Adrenal gland (tissue), 12 donors: ENCODE measurements around the gene DNAJB1. TPM values are rescaled to one million over a fixed set of nuclear protein-coding genes. Genes with fewer than 3 reads are reported as not detected.

Experiments
- DNase-seq, 7 donors: peaks; one replicate each; pipeline ENCODE4 v3.0.0-alpha.2; 2019 to 2020
- H3K27ac ChIP-seq, 5 donors: fragments of 200-600 bp; sonication (generic) in 4 of 5; 1 replicate in 3 of 5; 2 replicates in 2 of 5; pipeline versions ENCODE4 v1.5.1 to v1.8.0; 2016 to 2020; ENCODE audit warnings: mild to moderate bottlenecking in 1 of 5
- H3K27me3 ChIP-seq: fragments of 200-600 bp; 2 replicates; pipeline ENCODE4 v1.8.0; 2021
- H3K36me3 ChIP-seq, 2 donors: fragments of 200-600 bp; replicated peaks in 1 of 2; 1 replicate in 1 of 2; 2 replicates in 1 of 2; pipeline versions ENCODE4 v1.5.1 to v1.8.0; 2018 to 2022
- H3K4me1 ChIP-seq, 2 donors: fragments of 200-600 bp; replicated peaks in 1 of 2; 1 replicate in 1 of 2; 2 replicates in 1 of 2; pipeline versions ENCODE4 v1.5.1 to v1.8.0; 2018 to 2021
- H3K4me3 ChIP-seq, 4 donors: fragments of 200-600 bp; sonication (generic) in 3 of 4; one replicate each; pipeline ENCODE4 v1.5.1; 2016 to 2018
- H3K9me3 ChIP-seq, 3 donors: fragments of 200-600 bp; sonication (generic) in 1 of 3; replicated peaks in 1 of 3; 1 replicate in 2 of 3; 2 replicates in 1 of 3; pipeline versions ENCODE4 v1.5.1 to v1.8.0; 2016 to 2021
- POLR2A ChIP-seq, 2 donors: fragments of 450-650 bp; IDR thresholded peaks; one replicate each; pipeline ENCODE4 v1.6.1; 2017; ENCODE audit warnings: antibody characterized with exemption in 2 of 2, mild to moderate bottlenecking in 2 of 2, moderate library complexity in 1 of 2
- WGBS, 4 donors: extraction: QIAGEN DNeasy Blood & Tissue Kit in 2 of 4; methylation state at CpG; one replicate each; pipeline versions ENCODE4 v1.1.5 to v1.1.7; 2013 to 2017; 5-methylcytosine and 5-hydroxymethylcytosine counted together
- intact Hi-C, 2 donors: fragments of 100-400 bp; cut with DNase I; formaldehyde crosslinking; loops; one replicate each; pipeline versions ENCODE4 v1.14.1 to v1.15.0; 2022 to 2023
- polyA plus RNA-seq, 3 donors: library from polyadenylated mRNA; stranded (reverse); fragments of 200-250 nt in 2 of 3; fragments of 350-450 nt in 1 of 3; fragmentation: Illumina TruSeq in 1 of 3; extraction: RNeasy Lipid Tissue Mini Kit (QIAGEN cat#74804) in 1 of 3; gene quantifications; one replicate each; pipeline ENCODE4 v1.2.3, GENCODE V29; 2013 to 2014
- total RNA-seq, 9 donors: library from RNA; depleted of rRNA in 4 of 9; stranded (reverse); fragments of >200 nt in 4 of 9; fragments of 120-200 nt in 1 of 9; fragmentation: NEBNext Ultra II Directional in 1 of 9; extraction: Animal tissue kit (Norgen Biotek cat#: 25700) in 1 of 9; gene quantifications; one replicate each; pipeline versions ENCODE4 v1.1.0 to v1.2.4, GENCODE V29; 2013 to 2023
- TF ChIP-seq, protein P1 (sequence below), 6 experiments: fragments of 450-650 bp in 4 of 6; fragments of 200-600 bp in 2 of 6; sonication (generic) in 1 of 6; IDR thresholded peaks; 1 replicate in 5 of 6; 2 replicates in 1 of 6; pipeline versions ENCODE4 v1.5.1 to v1.8.0; 2016 to 2021; ENCODE audit warnings: antibody characterized with exemption in 6 of 6, mild to moderate bottlenecking in 2 of 6, moderate library complexity in 1 of 6
- donor health status: healthy with polysubstance abuse.
- donor health status: Bipolar disorder and iron deficiency.
- donor health status: DM: yes; HTN: yes; CAD: no.
- donor health status: DM: no; HTN: no; CAD: no.
- donor health status: DM: no; HTN: no; CAD: no.
- donor health status: DM: yes; HTN: yes; CAD: no.

DNAJB1 gene
- total and polyA plus RNA-seq, 12 donors, result 42.5 to 273 (median 123) TPM

GRCh38 chr19:14479309-14479974, 38.8 kb downstream of the DNAJB1 start:
- Histone ChIP-seq H3K9me3 (no peaks in the 10 kb centered on the region), H3K36me3 (peaks cover 0 to 33% of the 10 kb centered on the region in 2 donors)

GRCh38 chr19:14478113-14478545, 40.1 kb downstream of the DNAJB1 start:
- peak in 1 of 7 donors; percentile 38 for DNase-seq
- Histone ChIP-seq H3K9me3 (no peaks in the 10 kb centered on the region), H3K4me1 (peaks cover 0 to 19% of the 10 kb centered on the region in 2 donors), H3K27ac (peak overlapping the region in 2 of 5 donors; percentile 52 to 78), H3K27me3 (no peaks in the 10 kb centered on the region), H3K4me3 (no peak overlapping the region), H3K36me3 (peaks cover 0 to 33% of the 10 kb centered on the region in 2 donors)
- TF ChIP-seq, protein P1, sequence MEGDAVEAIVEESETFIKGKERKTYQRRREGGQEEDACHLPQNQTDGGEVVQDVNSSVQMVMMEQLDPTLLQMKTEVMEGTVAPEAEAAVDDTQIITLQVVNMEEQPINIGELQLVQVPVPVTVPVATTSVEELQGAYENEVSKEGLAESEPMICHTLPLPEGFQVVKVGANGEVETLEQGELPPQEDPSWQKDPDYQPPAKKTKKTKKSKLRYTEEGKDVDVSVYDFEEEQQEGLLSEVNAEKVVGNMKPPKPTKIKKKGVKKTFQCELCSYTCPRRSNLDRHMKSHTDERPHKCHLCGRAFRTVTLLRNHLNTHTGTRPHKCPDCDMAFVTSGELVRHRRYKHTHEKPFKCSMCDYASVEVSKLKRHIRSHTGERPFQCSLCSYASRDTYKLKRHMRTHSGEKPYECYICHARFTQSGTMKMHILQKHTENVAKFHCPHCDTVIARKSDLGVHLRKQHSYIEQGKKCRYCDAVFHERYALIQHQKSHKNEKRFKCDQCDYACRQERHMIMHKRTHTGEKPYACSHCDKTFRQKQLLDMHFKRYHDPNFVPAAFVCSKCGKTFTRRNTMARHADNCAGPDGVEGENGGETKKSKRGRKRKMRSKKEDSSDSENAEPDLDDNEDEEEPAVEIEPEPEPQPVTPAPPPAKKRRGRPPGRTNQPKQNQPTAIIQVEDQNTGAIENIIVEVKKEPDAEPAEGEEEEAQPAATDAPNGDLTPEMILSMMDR (IDR thresholded peaks at IDR 0.05), result no peak
- TF ChIP-seq POLR2A (IDR thresholded peaks at IDR 0.05), result no peak
- 71 to 85% (median 72%) methylated on average over 17 to 24 of the region's 24 CpGs for WGBS, 4 donors
- intact Hi-C loops, result no loop called here

More at GRCh38 chr19:14479309-14479974, 38.8 kb downstream of the DNAJB1 start:
- Histone ChIP-seq H3K4me3 (no peak overlapping the region), H3K27me3 (no peaks in the 10 kb centered on the region), H3K27ac (peak overlapping the region in 1 of 5 donors; percentile 40), H3K4me1 (peaks cover 0 to 15% of the 10 kb centered on the region in 2 donors)
- TF ChIP-seq, protein P1 (IDR thresholded peaks at IDR 0.05), result no peak
- TF ChIP-seq POLR2A (IDR thresholded peaks at IDR 0.05), result no peak
- no peak for DNase-seq
- WGBS, 4 donors, result 86 to 92% (median 90%) methylated on average over 11 to 14 of the region's 14 CpGs
- intact Hi-C loops, result no loop called here

DNA sequence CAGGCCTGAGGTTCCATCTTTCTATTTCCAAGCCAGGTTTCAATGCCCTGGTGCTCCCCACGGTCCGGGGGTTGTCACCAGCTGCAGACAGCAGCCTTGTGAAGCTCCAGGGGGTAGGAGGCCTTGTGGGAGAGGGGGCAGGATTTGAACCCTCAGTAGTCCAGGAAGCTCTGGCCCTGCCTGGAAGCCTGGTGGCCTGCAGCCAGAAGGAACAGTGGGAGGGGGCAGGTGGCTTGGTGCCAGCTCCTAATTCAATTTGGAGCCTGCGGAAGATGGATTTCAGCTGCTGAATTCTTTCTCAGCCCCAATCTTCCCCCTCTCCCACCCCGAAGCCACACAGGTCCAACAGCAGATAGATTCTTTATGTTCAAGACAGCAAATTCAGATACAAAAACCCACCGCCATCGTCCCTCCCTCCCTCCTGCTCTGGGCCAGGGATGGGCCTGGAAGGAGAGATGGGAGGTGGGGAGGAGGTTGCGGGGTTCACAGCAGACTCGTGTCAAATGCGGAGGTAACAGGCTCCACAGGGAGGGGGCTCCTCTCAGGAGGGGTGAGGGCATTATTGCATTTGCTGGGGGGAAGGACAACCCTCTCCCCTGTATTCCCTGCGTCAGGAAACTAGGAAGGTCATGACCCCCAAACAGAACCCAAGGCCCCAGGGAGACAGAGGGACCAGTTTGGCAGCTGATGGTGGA, 40.6 kb downstream of the DNAJB1 start:
- peak in 2 of 7 donors; percentile 33 to 48 for DNase-seq
- intact Hi-C loops, result no loop called here
- Histone ChIP-seq H3K9me3 (no peaks in the 10 kb centered on the region), H3K4me1 (peaks cover 0 to 21% of the 10 kb centered on the region in 2 donors), H3K36me3 (peaks cover 0 to 31% of the 10 kb centered on the region in 2 donors), H3K27me3 (no peaks in the 10 kb centered on the region), H3K4me3 (no peak overlapping the region), H3K27ac (peak overlapping the region in 2 of 5 donors; percentile 59 to 78)
- TF ChIP-seq POLR2A (IDR thresholded peaks at IDR 0.05), result no peak
- TF ChIP-seq, protein P1 (IDR thresholded peaks at IDR 0.05), result no peak
- WGBS, 4 donors, result 64 to 82% (median 69%) methylated on average over 8 to 10 of the region's 10 CpGs

DNA sequence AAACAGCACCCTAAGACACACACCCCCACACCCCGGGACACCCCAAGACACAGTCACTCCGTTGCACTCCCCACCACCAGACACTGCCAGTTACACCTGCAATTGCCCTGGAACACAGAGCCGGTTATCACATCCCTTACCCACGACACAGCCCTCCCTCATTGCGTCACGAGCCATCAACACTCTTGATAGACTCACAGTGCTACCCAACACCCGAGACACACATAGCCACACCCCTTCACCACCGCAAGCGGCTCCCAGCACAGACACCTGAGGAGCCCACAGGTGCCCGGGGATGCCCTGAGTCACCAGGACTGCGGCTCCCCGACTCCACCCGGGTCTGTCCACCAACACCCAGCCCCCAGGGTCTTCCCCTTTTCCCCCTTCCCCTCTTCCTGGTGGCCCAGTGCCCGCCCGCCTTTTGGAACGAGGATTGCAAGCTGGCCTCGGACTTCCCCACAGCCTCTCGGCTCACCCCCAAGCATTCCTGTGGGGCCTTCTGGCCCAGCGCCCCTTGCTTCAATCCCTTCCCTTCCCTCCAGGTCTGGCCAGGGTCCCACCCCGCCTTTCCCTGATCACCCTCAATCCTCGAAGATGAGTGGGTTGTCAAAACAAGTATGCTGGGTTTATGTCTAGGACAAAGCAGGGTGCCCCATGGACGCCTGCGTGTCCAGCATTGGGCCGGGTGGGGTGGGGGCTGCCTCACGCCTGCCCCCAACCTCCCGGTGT, 41.4 kb downstream of the DNAJB1 start:
- DNase-seq, result peak in 3 of 7 donors; percentile 29 to 88 (median 55)
- Histone ChIP-seq H3K27ac (peak overlapping the region in 2 of 5 donors; percentile 59 to 78), H3K4me3 (no peak overlapping the region), H3K4me1 (peaks cover 0 to 25% of the 10 kb centered on the region in 2 donors), H3K27me3 (no peaks in the 10 kb centered on the region), H3K36me3 (peaks cover 0 to 25% of the 10 kb centered on the region in 2 donors), H3K9me3 (no peaks in the 10 kb centered on the region)
- intact Hi-C loops, result no loop called here
- TF ChIP-seq, protein P1 (IDR thresholded peaks at IDR 0.05), result no peak
- TF ChIP-seq POLR2A (IDR thresholded peaks at IDR 0.05), result no peak
- WGBS, 4 donors, result 57 to 66% (median 60%) methylated on average over 18 to 26 of the region's 26 CpGs
